Measurements from ENCODE around the gene LGSN. TPM values are rescaled to one million over a fixed set of nuclear protein-coding genes. Genes with fewer than 3 reads are reported as not detected.
"Not testable (repeated sequence)": the region's sequence is repeated elsewhere in the genome, so short reads cannot be mapped to it uniquely, and the experiment has no call there.

LGSN gene
- total and polyA plus RNA-seq, 2 donors: 0.14 to 0.23 TPM

- H3K27ac ChIP-seq (ENCODE audit: low read depth in 1 of 2, low read length in 1 of 2): no peak overlapping the region
- no peak overlapping the region for H3K4me3 ChIP-seq (ENCODE audit: low read length in 2 of 2)
- WGBS: 93% methylated on average over 3 of the region's 3 CpGs
- no peaks in the 10 kb centered on the region for H3K36me3 ChIP-seq (ENCODE audit: control insufficient read depth in 2 of 2, insufficient read depth in 2 of 2, low read length in 1 of 2)
- H3K9me3 ChIP-seq (ENCODE audit: control insufficient read depth in 2 of 2, insufficient read depth in 1 of 2, low read length in 1 of 2): no peaks in the 10 kb centered on the region
- peaks cover 0 to 2% of the 10 kb centered on the region in 2 donors for H3K4me1 ChIP-seq (ENCODE audit: control insufficient read depth in 2 of 2, insufficient read depth in 2 of 2, low read length in 2 of 2)
- DNase-seq (ENCODE audit: low read depth in 6 of 9, low spot score in 9 of 9): no peak
- no peaks in the 10 kb centered on the region for H3K27me3 ChIP-seq (ENCODE audit: control insufficient read depth in 2 of 2, insufficient read depth in 1 of 2, low read length in 1 of 2)
Measured at GRCh38 chr6:63348836-63349235, 29.1 kb upstream of the LGSN start.

GRCh38 chr6:63347599-63347998 lies 27.8 kb upstream of the LGSN start:
- DNase-seq (ENCODE audit: low read depth in 6 of 9, low spot score in 9 of 9): no peak
- no peak overlapping the region for H3K27ac ChIP-seq (ENCODE audit: low read depth in 1 of 2, low read length in 1 of 2)
- H3K4me1 ChIP-seq (ENCODE audit: control insufficient read depth in 2 of 2, insufficient read depth in 2 of 2, low read length in 2 of 2): no peaks in the 10 kb centered on the region
- H3K9me3 ChIP-seq (ENCODE audit: control insufficient read depth in 2 of 2, insufficient read depth in 1 of 2, low read length in 1 of 2): no peaks in the 10 kb centered on the region
- no peaks in the 10 kb centered on the region for H3K36me3 ChIP-seq (ENCODE audit: control insufficient read depth in 2 of 2, insufficient read depth in 2 of 2, low read length in 1 of 2)
- no peak overlapping the region for H3K4me3 ChIP-seq (ENCODE audit: low read length in 2 of 2)
- no peaks in the 10 kb centered on the region for H3K27me3 ChIP-seq (ENCODE audit: control insufficient read depth in 2 of 2, insufficient read depth in 1 of 2, low read length in 1 of 2)
- 94% methylated on average over 2 of the region's 2 CpGs for WGBS

- peaks cover 0 to 1% of the 10 kb centered on the region in 2 donors for H3K9me3 ChIP-seq (ENCODE audit: control insufficient read depth in 2 of 2, insufficient read depth in 1 of 2, low read length in 1 of 2)
- 97% methylated on average over 7 of the region's 7 CpGs for WGBS
- no peaks in the 10 kb centered on the region for H3K27me3 ChIP-seq (ENCODE audit: control insufficient read depth in 2 of 2, insufficient read depth in 1 of 2, low read length in 1 of 2)
- H3K4me1 ChIP-seq (ENCODE audit: control insufficient read depth in 2 of 2, insufficient read depth in 2 of 2, low read length in 2 of 2): no peaks in the 10 kb centered on the region
- DNase-seq (ENCODE audit: low read depth in 6 of 9, low spot score in 9 of 9): no peak
- H3K4me3 ChIP-seq (ENCODE audit: low read length in 2 of 2): no peak overlapping the region
- H3K36me3 ChIP-seq (ENCODE audit: control insufficient read depth in 2 of 2, insufficient read depth in 2 of 2, low read length in 1 of 2): no peaks in the 10 kb centered on the region
- no peak overlapping the region for H3K27ac ChIP-seq (ENCODE audit: low read depth in 1 of 2, low read length in 1 of 2)
Measured at GRCh38 chr6:63346217-63346835, 26.5 kb upstream of the LGSN start.

GRCh38 chr6:63340351-63340750 lies 20.6 kb upstream of the LGSN start:
- no peak for DNase-seq (ENCODE audit: low read depth in 6 of 9, low spot score in 9 of 9)
- Histone ChIP-seq H3K4me3 (ENCODE audit: low read length in 2 of 2) (no peak overlapping the region), H3K27me3 (ENCODE audit: control insufficient read depth in 2 of 2, insufficient read depth in 1 of 2, low read length in 1 of 2) (no peaks in the 10 kb centered on the region), H3K9me3 (ENCODE audit: control insufficient read depth in 2 of 2, insufficient read depth in 1 of 2, low read length in 1 of 2) (peaks cover 0 to 6% of the 10 kb centered on the region in 2 donors), H3K27ac (ENCODE audit: low read depth in 1 of 2, low read length in 1 of 2) (no peak overlapping the region), H3K4me1 (ENCODE audit: control insufficient read depth in 2 of 2, insufficient read depth in 2 of 2, low read length in 2 of 2) (no peaks in the 10 kb centered on the region), H3K36me3 (ENCODE audit: control insufficient read depth in 2 of 2, insufficient read depth in 2 of 2, low read length in 1 of 2) (no peaks in the 10 kb centered on the region)

- H3K36me3 ChIP-seq (ENCODE audit: control insufficient read depth in 2 of 2, insufficient read depth in 2 of 2, low read length in 1 of 2); H3K4me1 ChIP-seq (ENCODE audit: control insufficient read depth in 2 of 2, insufficient read depth in 2 of 2, low read length in 2 of 2); H3K4me3 ChIP-seq (ENCODE audit: low read length in 2 of 2); H3K27ac ChIP-seq (ENCODE audit: low read depth in 1 of 2, low read length in 1 of 2); DNase-seq (ENCODE audit: low read depth in 6 of 9, low spot score in 9 of 9); H3K9me3 ChIP-seq (ENCODE audit: control insufficient read depth in 2 of 2, insufficient read depth in 1 of 2, low read length in 1 of 2); H3K27me3 ChIP-seq (ENCODE audit: control insufficient read depth in 2 of 2, insufficient read depth in 1 of 2, low read length in 1 of 2): not testable (repeated sequence)
- 92% methylated on average over 2 of the region's 2 CpGs for WGBS
Measured at GRCh38 chr6:63334652-63335051, 14.9 kb upstream of the LGSN start.

- Histone ChIP-seq H3K9me3 (ENCODE audit: control insufficient read depth in 2 of 2, insufficient read depth in 1 of 2, low read length in 1 of 2) (peaks cover 0 to 5% of the 10 kb centered on the region in 2 donors), H3K27me3 (ENCODE audit: control insufficient read depth in 2 of 2, insufficient read depth in 1 of 2, low read length in 1 of 2) (no peaks in the 10 kb centered on the region), H3K4me1 (ENCODE audit: control insufficient read depth in 2 of 2, insufficient read depth in 2 of 2, low read length in 2 of 2) (no peaks in the 10 kb centered on the region), H3K36me3 (ENCODE audit: control insufficient read depth in 2 of 2, insufficient read depth in 2 of 2, low read length in 1 of 2) (no peaks in the 10 kb centered on the region), H3K4me3 (ENCODE audit: low read length in 2 of 2) (no peak overlapping the region), H3K27ac (ENCODE audit: low read depth in 1 of 2, low read length in 1 of 2) (no peak overlapping the region)
- WGBS: 82% methylated on average over 2 of the region's 2 CpGs
- DNase-seq (ENCODE audit: low read depth in 6 of 9, low spot score in 9 of 9): no peak
Measured at GRCh38 chr6:63333440-63333839, 13.7 kb upstream of the LGSN start.

GRCh38 chr6:63326630-63327029 lies 6.8 kb upstream of the LGSN start:
- not testable (repeated sequence) for DNase-seq (ENCODE audit: low read depth in 6 of 9, low spot score in 9 of 9); H3K27me3 ChIP-seq (ENCODE audit: control insufficient read depth in 2 of 2, insufficient read depth in 1 of 2, low read length in 1 of 2); H3K4me3 ChIP-seq (ENCODE audit: low read length in 2 of 2); H3K27ac ChIP-seq (ENCODE audit: low read depth in 1 of 2, low read length in 1 of 2); H3K4me1 ChIP-seq (ENCODE audit: control insufficient read depth in 2 of 2, insufficient read depth in 2 of 2, low read length in 2 of 2); H3K9me3 ChIP-seq (ENCODE audit: control insufficient read depth in 2 of 2, insufficient read depth in 1 of 2, low read length in 1 of 2); H3K36me3 ChIP-seq (ENCODE audit: control insufficient read depth in 2 of 2, insufficient read depth in 2 of 2, low read length in 1 of 2)
- WGBS: 98% methylated on average over 15 of the region's 15 CpGs

GRCh38 chr6:63322981-63323380 lies 3.2 kb upstream of the LGSN start:
- H3K9me3 ChIP-seq (ENCODE audit: control insufficient read depth in 2 of 2, insufficient read depth in 1 of 2, low read length in 1 of 2): peaks cover 0 to 6% of the 10 kb centered on the region in 2 donors
- H3K4me1 ChIP-seq (ENCODE audit: control insufficient read depth in 2 of 2, insufficient read depth in 2 of 2, low read length in 2 of 2): no peaks in the 10 kb centered on the region
- 51% methylated on average over 1 of the region's 1 CpG for WGBS
- no peak overlapping the region for H3K4me3 ChIP-seq (ENCODE audit: low read length in 2 of 2)
- H3K27me3 ChIP-seq (ENCODE audit: control insufficient read depth in 2 of 2, insufficient read depth in 1 of 2, low read length in 1 of 2): no peaks in the 10 kb centered on the region
- no peak for DNase-seq (ENCODE audit: low read depth in 6 of 9, low spot score in 9 of 9)
- H3K36me3 ChIP-seq (ENCODE audit: control insufficient read depth in 2 of 2, insufficient read depth in 2 of 2, low read length in 1 of 2): no peaks in the 10 kb centered on the region
- H3K27ac ChIP-seq (ENCODE audit: low read depth in 1 of 2, low read length in 1 of 2): no peak overlapping the region

GRCh38 chr6:63321821-63322220 lies 2.0 kb upstream of the LGSN start:
- no peak for DNase-seq (ENCODE audit: low read depth in 6 of 9, low spot score in 9 of 9)
- 96% methylated on average over 1 of the region's 1 CpG for WGBS
- no peaks in the 10 kb centered on the region for H3K36me3 ChIP-seq (ENCODE audit: control insufficient read depth in 2 of 2, insufficient read depth in 2 of 2, low read length in 1 of 2)
- peaks cover 0 to 6% of the 10 kb centered on the region in 2 donors for H3K9me3 ChIP-seq (ENCODE audit: control insufficient read depth in 2 of 2, insufficient read depth in 1 of 2, low read length in 1 of 2)
- H3K4me1 ChIP-seq (ENCODE audit: control insufficient read depth in 2 of 2, insufficient read depth in 2 of 2, low read length in 2 of 2): no peaks in the 10 kb centered on the region
- H3K4me3 ChIP-seq (ENCODE audit: low read length in 2 of 2): no peak overlapping the region
- H3K27me3 ChIP-seq (ENCODE audit: control insufficient read depth in 2 of 2, insufficient read depth in 1 of 2, low read length in 1 of 2): no peaks in the 10 kb centered on the region
- H3K27ac ChIP-seq (ENCODE audit: low read depth in 1 of 2, low read length in 1 of 2): no peak overlapping the region

GRCh38 chr6:63317641-63318040 lies 2.1 kb downstream of the LGSN start:
- H3K27ac ChIP-seq (ENCODE audit: low read depth in 1 of 2, low read length in 1 of 2): no peak overlapping the region
- DNase-seq (ENCODE audit: low read depth in 6 of 9, low spot score in 9 of 9): no peak
- WGBS: 74% methylated on average over 1 of the region's 1 CpG
- no peak overlapping the region for H3K4me3 ChIP-seq (ENCODE audit: low read length in 2 of 2)
- no peaks in the 10 kb centered on the region for H3K36me3 ChIP-seq (ENCODE audit: control insufficient read depth in 2 of 2, insufficient read depth in 2 of 2, low read length in 1 of 2)
- no peaks in the 10 kb centered on the region for H3K9me3 ChIP-seq (ENCODE audit: control insufficient read depth in 2 of 2, insufficient read depth in 1 of 2, low read length in 1 of 2)
- H3K4me1 ChIP-seq (ENCODE audit: control insufficient read depth in 2 of 2, insufficient read depth in 2 of 2, low read length in 2 of 2): no peaks in the 10 kb centered on the region
- no peaks in the 10 kb centered on the region for H3K27me3 ChIP-seq (ENCODE audit: control insufficient read depth in 2 of 2, insufficient read depth in 1 of 2, low read length in 1 of 2)
